Type B pancreatic cell (in vitro differentiated cells): ENCODE data around the gene SAP25. TPM values are rescaled to one million over a fixed set of nuclear protein-coding genes. Genes with fewer than 3 reads are reported as not detected.

ENCODE experiments used
- DNase-seq: peaks from one replicate; pipeline ENCODE4 v3.0.0; 2021; ENCODE audit warnings: mixed read lengths; ENCODE audit not compliant: unreplicated experiment; ENCODE audit errors: extremely low spot score
- H3K27ac Mint-ChIP-seq: 2 replicates; pipeline ENCODE4 v1.8.0; 2021; ENCODE audit warnings: mild to moderate bottlenecking, mixed read lengths
- H3K27me3 Mint-ChIP-seq: 2 replicates; pipeline ENCODE4 v1.8.0; 2021; ENCODE audit warnings: mixed read lengths
- H3K36me3 Mint-ChIP-seq: 2 replicates; pipeline ENCODE4 v1.8.0; 2021; ENCODE audit warnings: mixed read lengths
- H3K4me1 Mint-ChIP-seq: one replicate; pipeline ENCODE4 v1.8.0; 2021; ENCODE audit warnings: mixed read lengths; ENCODE audit not compliant: unreplicated experiment
- H3K4me3 Mint-ChIP-seq: 2 replicates; pipeline ENCODE4 v1.8.0; 2021; ENCODE audit warnings: mild to moderate bottlenecking, mixed read lengths
- H3K9me3 Mint-ChIP-seq: 2 replicates; pipeline ENCODE4 v1.8.0; 2021; ENCODE audit warnings: mixed read lengths
- total RNA-seq: library from RNA; stranded (reverse); gene quantifications from 2 replicates; pipeline ENCODE4 v1.2.1, GENCODE V29; 2021; ENCODE audit warnings: low replicate concordance
- TF ChIP-seq, protein P1 (sequence below): fragments of 200-600 bp; sonication (generic); conservative IDR thresholded peaks from 2 replicates; pipeline ENCODE4 v1.5.0; 2021; ENCODE audit warnings: antibody characterized with exemption, mild to moderate bottlenecking

SAP25 gene
- total RNA-seq, 1 donor from 2014 or later: 5.6 TPM

GRCh38 chr7:100562195-100563099 is 11.3 kb downstream of the SAP25 start:
- H3K27me3 Mint-ChIP-seq: no peaks in the 10 kb centered on the region
- H3K27ac Mint-ChIP-seq: no peak overlapping the region
- H3K4me3 Mint-ChIP-seq: no peak overlapping the region
- H3K36me3 Mint-ChIP-seq: no peaks in the 10 kb centered on the region
- TF ChIP-seq, protein P1, sequence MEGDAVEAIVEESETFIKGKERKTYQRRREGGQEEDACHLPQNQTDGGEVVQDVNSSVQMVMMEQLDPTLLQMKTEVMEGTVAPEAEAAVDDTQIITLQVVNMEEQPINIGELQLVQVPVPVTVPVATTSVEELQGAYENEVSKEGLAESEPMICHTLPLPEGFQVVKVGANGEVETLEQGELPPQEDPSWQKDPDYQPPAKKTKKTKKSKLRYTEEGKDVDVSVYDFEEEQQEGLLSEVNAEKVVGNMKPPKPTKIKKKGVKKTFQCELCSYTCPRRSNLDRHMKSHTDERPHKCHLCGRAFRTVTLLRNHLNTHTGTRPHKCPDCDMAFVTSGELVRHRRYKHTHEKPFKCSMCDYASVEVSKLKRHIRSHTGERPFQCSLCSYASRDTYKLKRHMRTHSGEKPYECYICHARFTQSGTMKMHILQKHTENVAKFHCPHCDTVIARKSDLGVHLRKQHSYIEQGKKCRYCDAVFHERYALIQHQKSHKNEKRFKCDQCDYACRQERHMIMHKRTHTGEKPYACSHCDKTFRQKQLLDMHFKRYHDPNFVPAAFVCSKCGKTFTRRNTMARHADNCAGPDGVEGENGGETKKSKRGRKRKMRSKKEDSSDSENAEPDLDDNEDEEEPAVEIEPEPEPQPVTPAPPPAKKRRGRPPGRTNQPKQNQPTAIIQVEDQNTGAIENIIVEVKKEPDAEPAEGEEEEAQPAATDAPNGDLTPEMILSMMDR: no peak
- no peaks in the 10 kb centered on the region for H3K9me3 Mint-ChIP-seq
- DNase-seq: no peak
- peaks cover 13% of the 10 kb centered on the region for H3K4me1 Mint-ChIP-seq

DNA sequence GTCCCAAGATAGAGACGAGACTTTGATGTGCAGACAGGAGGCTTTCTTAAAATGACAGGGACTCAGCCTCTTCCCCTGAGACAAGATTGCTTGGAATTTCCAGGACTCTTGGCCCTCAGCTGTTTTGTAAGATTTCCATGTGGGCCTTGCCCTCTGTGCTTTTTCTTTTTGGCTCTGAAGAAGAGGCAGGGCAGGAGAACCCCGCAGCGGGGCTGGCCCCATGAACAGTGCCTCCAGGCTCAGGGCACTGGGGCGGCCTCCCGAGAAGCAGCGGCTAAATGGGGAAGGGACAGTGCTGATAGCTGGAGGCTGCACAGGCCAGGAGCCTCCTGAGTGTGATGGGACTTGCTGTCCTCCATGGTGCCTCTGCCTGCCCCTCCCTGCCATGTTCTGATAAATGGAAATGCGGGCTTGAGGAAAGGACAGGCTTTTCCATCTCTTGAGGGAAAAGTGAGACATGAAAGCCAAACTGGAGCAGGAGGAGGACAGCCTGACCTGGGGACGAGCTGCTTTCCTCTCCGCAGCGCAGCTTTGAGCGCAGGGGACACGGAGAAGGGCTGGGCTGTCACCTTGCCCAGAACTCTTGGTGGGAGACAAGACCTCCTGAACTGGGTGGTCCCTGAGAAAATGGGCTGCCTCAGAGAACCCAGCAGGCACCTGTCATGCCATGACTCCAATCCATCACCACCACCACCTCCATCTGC is 12.1 kb downstream of the SAP25 start:
- no peaks in the 10 kb centered on the region for H3K9me3 Mint-ChIP-seq
- no peak overlapping the region for H3K27ac Mint-ChIP-seq
- H3K36me3 Mint-ChIP-seq: peaks cover under 1% of the 10 kb centered on the region
- H3K27me3 Mint-ChIP-seq: no peaks in the 10 kb centered on the region
- no peak for DNase-seq
- peaks cover 11% of the 10 kb centered on the region for H3K4me1 Mint-ChIP-seq
- TF ChIP-seq, protein P1: no peak
- no peak overlapping the region for H3K4me3 Mint-ChIP-seq

DNA sequence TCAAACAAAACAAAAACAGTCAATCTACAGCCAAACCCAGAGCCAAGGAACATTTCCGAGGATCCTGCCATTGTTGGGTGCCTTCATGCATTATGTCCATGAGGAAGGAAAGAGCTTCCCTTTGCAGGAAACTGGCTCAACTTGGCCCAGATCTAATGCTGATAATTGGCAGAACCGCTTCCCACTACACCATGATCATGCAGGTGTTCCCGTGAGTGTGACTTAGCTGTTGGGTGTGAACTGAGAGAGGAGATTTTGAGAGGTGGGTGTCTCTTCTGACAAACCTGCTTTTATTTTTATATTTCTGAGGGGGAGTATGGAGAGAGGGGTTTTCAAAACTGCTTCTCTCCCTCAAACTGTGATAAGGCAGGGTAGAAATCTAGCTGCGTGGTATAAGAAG is 14.6 kb downstream of the SAP25 start:
- no peaks in the 10 kb centered on the region for H3K9me3 Mint-ChIP-seq
- H3K4me3 Mint-ChIP-seq: no peak overlapping the region
- no peak overlapping the region for H3K27ac Mint-ChIP-seq
- peaks cover 9% of the 10 kb centered on the region for H3K36me3 Mint-ChIP-seq
- no peaks in the 10 kb centered on the region for H3K27me3 Mint-ChIP-seq
- DNase-seq: no peak
- TF ChIP-seq, protein P1: no peak
- H3K4me1 Mint-ChIP-seq: peaks cover 5% of the 10 kb centered on the region

DNA sequence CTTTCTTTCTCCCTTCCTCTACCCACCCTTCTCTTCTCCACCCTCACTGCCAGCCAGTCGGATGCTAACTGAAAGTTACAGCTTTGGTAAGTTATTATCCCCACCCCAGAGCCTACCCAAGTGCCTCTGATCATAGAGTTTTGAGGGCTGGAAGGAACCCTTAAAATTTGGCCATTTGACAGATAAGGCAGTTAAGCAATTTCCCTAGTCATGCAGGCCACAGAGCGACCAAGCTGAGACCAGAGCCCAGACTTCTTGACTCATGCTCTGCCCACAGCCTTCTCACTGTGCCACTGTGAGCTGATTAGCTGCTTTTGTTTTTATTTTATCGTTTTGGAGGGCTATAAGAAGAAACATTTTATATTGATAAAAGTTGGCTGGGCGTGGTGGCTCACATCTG is 17.2 kb downstream of the SAP25 start:
- H3K9me3 Mint-ChIP-seq: no peaks in the 10 kb centered on the region
- no peaks in the 10 kb centered on the region for H3K27me3 Mint-ChIP-seq
- no peak for DNase-seq
- TF ChIP-seq, protein P1: no peak
- no peak overlapping the region for H3K27ac Mint-ChIP-seq
- peaks cover 18% of the 10 kb centered on the region for H3K36me3 Mint-ChIP-seq
- no peaks in the 10 kb centered on the region for H3K4me1 Mint-ChIP-seq
- H3K4me3 Mint-ChIP-seq: no peak overlapping the region

- no peaks in the 10 kb centered on the region for H3K9me3 Mint-ChIP-seq
- H3K27ac Mint-ChIP-seq: no peak overlapping the region
- H3K4me1 Mint-ChIP-seq: no peaks in the 10 kb centered on the region
- no peak for DNase-seq
- peaks cover 18% of the 10 kb centered on the region for H3K36me3 Mint-ChIP-seq
- H3K27me3 Mint-ChIP-seq: no peaks in the 10 kb centered on the region
- H3K4me3 Mint-ChIP-seq: no peak overlapping the region
- TF ChIP-seq, protein P1: no peak
Observed at GRCh38 chr7:100555701-100556100, 18.0 kb downstream of the SAP25 start.
